ENCODE data around the gene ELF2. TPM values are rescaled to one million over a fixed set of nuclear protein-coding genes. Genes with fewer than 3 reads are reported as not detected.
A peak's percentile ranks its signal among the peaks of the same experiment; 100 is the strongest.

Gene ELF2
- total RNA-seq, 5 donors from 2014 or later (not counting 1 experiment from before 2014, with no cell fraction given) = 52.8 to 78.1 (median 54.0) TPM

- Mint-ChIP-seq H3K27me3 (no peaks in the 10 kb centered on the region), H3K4me3 (no peak overlapping the region), H3K9me3 (no peaks in the 10 kb centered on the region), H3K4me1 (no peaks in the 10 kb centered on the region), H3K36me3 (no peaks in the 10 kb centered on the region), H3K27ac (no peak overlapping the region)
- ATAC-seq (replicated peaks in 1 of 4) (no peak), DNase-seq (no peak)
- H3K4me1 ChIP-seq (ENCODE audit: control insufficient read depth in 1 of 2, extremely low read depth in 1 of 2, insufficient read depth in 2 of 2, low read length in 2 of 2) = no peaks in the 10 kb centered on the region
- peaks cover 0 to 10% of the 10 kb centered on the region in 2 experiments for H3K27me3 ChIP-seq (replicated peaks in 1 of 2; ENCODE audit: control insufficient read depth in 2 of 2, extremely low read depth in 1 of 2, insufficient read depth in 2 of 2, low read length in 1 of 2)
- no peaks in the 10 kb centered on the region for H3K9me3 ChIP-seq
- no peaks in the 10 kb centered on the region for H3K36me3 ChIP-seq (ENCODE audit: control insufficient read depth in 2 of 2, extremely low read depth in 1 of 2, insufficient read depth in 1 of 2, low read length in 1 of 2)
- WGBS (ENCODE audit: insufficient coverage) = 83% methylated on average over 1 of the region's 7 CpGs
- CTCF ChIA-PET = interaction anchor here (0.6 to 1.2 kb wide), 3 partner anchors 9 to 18 kb away, joined by 3 to 8 read pairs (median 3); no protein-coding TSS in a partner anchor
- no peak overlapping the region for H3K27ac ChIP-seq (ENCODE audit: low read length)
- H3K4me3 ChIP-seq (ENCODE audit: control insufficient read depth in 1 of 2, extremely low read depth in 1 of 2, low read length in 1 of 2) = no peak overlapping the region
- POLR2A ChIA-PET = no interaction called here
Observed at GRCh38 chr4:139189972-139190371, 13.0 kb upstream of the ELF2 start.

- Histone ChIP-seq H3K36me3 (ENCODE audit: control insufficient read depth in 2 of 2, extremely low read depth in 1 of 2, insufficient read depth in 1 of 2, low read length in 1 of 2) (no peaks in the 10 kb centered on the region), H3K27ac (ENCODE audit: low read length) (no peak overlapping the region), H3K4me3 (ENCODE audit: control insufficient read depth in 1 of 2, extremely low read depth in 1 of 2, low read length in 1 of 2) (no peak overlapping the region), H3K27me3 (replicated peaks in 1 of 2; ENCODE audit: control insufficient read depth in 2 of 2, extremely low read depth in 1 of 2, insufficient read depth in 2 of 2, low read length in 1 of 2) (peaks cover 0 to 10% of the 10 kb centered on the region in 2 experiments), H3K9me3 (no peaks in the 10 kb centered on the region), H3K4me1 (ENCODE audit: control insufficient read depth in 1 of 2, extremely low read depth in 1 of 2, insufficient read depth in 2 of 2, low read length in 2 of 2) (no peaks in the 10 kb centered on the region)
- Mint-ChIP-seq H3K27ac (no peak overlapping the region), H3K4me3 (no peak overlapping the region), H3K9me3 (no peaks in the 10 kb centered on the region), H3K36me3 (no peaks in the 10 kb centered on the region), H3K4me1 (no peaks in the 10 kb centered on the region), H3K27me3 (no peaks in the 10 kb centered on the region)
- ATAC-seq (replicated peaks in 1 of 4) (no peak), DNase-seq (no peak)
- ChIA-PET POLR2A (no interaction called here), CTCF (interaction anchor here in 1 of 2 donors (0.6 kb wide), 1 partner anchor 10 kb away, joined by 3 read pairs; no protein-coding TSS in a partner anchor)
- WGBS (ENCODE audit: insufficient coverage) = 67% methylated on average over 2 of the region's 2 CpGs
Observed at GRCh38 chr4:139189417-139189749, 12.4 kb upstream of the ELF2 start.

GRCh38 chr4:139188648-139189416 is 11.8 kb upstream of the ELF2 start:
- no peak overlapping the region for H3K27ac Mint-ChIP-seq
- WGBS (ENCODE audit: insufficient coverage) = 100% methylated on average over 1 of the region's 9 CpGs
- no peak for ATAC-seq (replicated peaks in 1 of 4)

DNA sequence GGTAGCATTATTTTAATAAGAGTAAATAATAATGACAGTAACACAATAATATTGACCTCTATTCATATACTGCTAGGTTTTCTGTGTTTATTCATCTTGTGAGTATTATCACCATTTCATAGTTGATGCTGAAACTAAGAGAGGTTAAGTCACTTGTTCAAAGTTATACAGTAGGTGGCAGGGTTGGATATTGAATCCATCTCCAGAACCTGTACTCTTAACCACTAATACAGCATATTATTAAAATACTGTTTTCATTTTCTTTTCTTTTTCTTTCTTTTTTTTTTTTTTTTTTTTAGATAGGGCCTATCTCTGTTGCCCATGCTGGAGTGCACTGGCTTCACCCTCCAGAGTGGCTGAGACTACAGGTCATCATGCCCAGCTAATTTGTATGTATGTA is 7.1 kb upstream of the ELF2 start:
- Histone ChIP-seq H3K27me3 (replicated peaks in 1 of 2; ENCODE audit: control insufficient read depth in 2 of 2, extremely low read depth in 1 of 2, insufficient read depth in 2 of 2, low read length in 1 of 2) (peaks cover 0 to 5% of the 10 kb centered on the region in 2 experiments), H3K4me3 (ENCODE audit: control insufficient read depth in 1 of 2, extremely low read depth in 1 of 2, low read length in 1 of 2) (no peak overlapping the region), H3K36me3 (ENCODE audit: control insufficient read depth in 2 of 2, extremely low read depth in 1 of 2, insufficient read depth in 1 of 2, low read length in 1 of 2) (no peaks in the 10 kb centered on the region), H3K27ac (ENCODE audit: low read length) (no peak overlapping the region), H3K9me3 (no peaks in the 10 kb centered on the region), H3K4me1 (ENCODE audit: control insufficient read depth in 1 of 2, extremely low read depth in 1 of 2, insufficient read depth in 2 of 2, low read length in 2 of 2) (no peaks in the 10 kb centered on the region)
- ATAC-seq (replicated peaks in 1 of 4) = no peak
- ChIA-PET POLR2A (no interaction called here), CTCF (no interaction called here)
- Mint-ChIP-seq H3K27me3 (no peaks in the 10 kb centered on the region), H3K36me3 (no peaks in the 10 kb centered on the region), H3K27ac (no peak overlapping the region), H3K9me3 (no peaks in the 10 kb centered on the region), H3K4me3 (no peak overlapping the region), H3K4me1 (no peaks in the 10 kb centered on the region)
- no peak for DNase-seq

More at GRCh38 chr4:139188648-139189416, 11.8 kb upstream of the ELF2 start:
- Mint-ChIP-seq H3K9me3 (no peaks in the 10 kb centered on the region), H3K27me3 (no peaks in the 10 kb centered on the region), H3K4me3 (no peak overlapping the region), H3K4me1 (no peaks in the 10 kb centered on the region), H3K36me3 (no peaks in the 10 kb centered on the region)
- Histone ChIP-seq H3K9me3 (no peaks in the 10 kb centered on the region), H3K27me3 (replicated peaks in 1 of 2; ENCODE audit: control insufficient read depth in 2 of 2, extremely low read depth in 1 of 2, insufficient read depth in 2 of 2, low read length in 1 of 2) (peaks cover 0 to 7% of the 10 kb centered on the region in 2 experiments), H3K4me3 (ENCODE audit: control insufficient read depth in 1 of 2, extremely low read depth in 1 of 2, low read length in 1 of 2) (no peak overlapping the region), H3K4me1 (ENCODE audit: control insufficient read depth in 1 of 2, extremely low read depth in 1 of 2, insufficient read depth in 2 of 2, low read length in 2 of 2) (no peaks in the 10 kb centered on the region), H3K27ac (ENCODE audit: low read length) (no peak overlapping the region), H3K36me3 (ENCODE audit: control insufficient read depth in 2 of 2, extremely low read depth in 1 of 2, insufficient read depth in 1 of 2, low read length in 1 of 2) (no peaks in the 10 kb centered on the region)
- ChIA-PET CTCF (interaction anchor here in 1 of 2 donors (0.6 kb wide), 1 partner anchor 113 kb away, joined by 5 read pairs; the partner anchor contains the start of gene NDUFC1), POLR2A (no interaction called here)
- no peak for DNase-seq

GRCh38 chr4:139177869-139178619 is 1.0 kb upstream of the ELF2 start:
- peak; percentile 70 to 93 (median 84) for DNase-seq
- Histone ChIP-seq H3K36me3 (ENCODE audit: control insufficient read depth in 2 of 2, extremely low read depth in 1 of 2, insufficient read depth in 1 of 2, low read length in 1 of 2) (no peaks in the 10 kb centered on the region), H3K4me1 (ENCODE audit: control insufficient read depth in 1 of 2, extremely low read depth in 1 of 2, insufficient read depth in 2 of 2, low read length in 2 of 2) (peaks cover 7 to 14% of the 10 kb centered on the region in 2 experiments), H3K9me3 (no peaks in the 10 kb centered on the region), H3K4me3 (ENCODE audit: control insufficient read depth in 1 of 2, extremely low read depth in 1 of 2, low read length in 1 of 2) (peak overlapping the region; percentile 65 to 92), H3K27ac (ENCODE audit: low read length) (peak overlapping the region; percentile 81), H3K27me3 (replicated peaks in 1 of 2; ENCODE audit: control insufficient read depth in 2 of 2, extremely low read depth in 1 of 2, insufficient read depth in 2 of 2, low read length in 1 of 2) (no peaks in the 10 kb centered on the region)
- Mint-ChIP-seq H3K4me1 (peaks cover 21 to 26% (median 25%) of the 10 kb centered on the region in 3 donors), H3K27ac (peak overlapping the region; percentile 91), H3K9me3 (no peaks in the 10 kb centered on the region), H3K4me3 (peak overlapping the region; percentile 82 to 88 (median 86)), H3K27me3 (no peaks in the 10 kb centered on the region), H3K36me3 (no peaks in the 10 kb centered on the region)
- under 1% methylated on average over 63 of the region's 70 CpGs for WGBS (ENCODE audit: insufficient coverage)
- ATAC-seq (replicated peaks in 1 of 4) = peak; percentile 78 to 82 (median 80)
- ChIA-PET CTCF (interaction anchor here in 1 of 2 donors (0.6 to 1.2 kb wide), 4 partner anchors 50 to 123 kb away, joined by 3 read pairs; partner anchors contain the start of gene NAA15), POLR2A (interaction anchor here (0.6 to 1.8 kb wide), 6 partner anchors 78 to 275 kb away, joined by 3 to 14 read pairs (median 9); partner anchors contain the start of genes NAA15 (in 1 of the 2) and NOCT (in 1 of the 2))

- H3K4me3 Mint-ChIP-seq = peak overlapping the region; percentile 84 to 88 (median 88)
- Histone ChIP-seq H3K36me3 (ENCODE audit: control insufficient read depth in 2 of 2, extremely low read depth in 1 of 2, insufficient read depth in 1 of 2, low read length in 1 of 2) (no peaks in the 10 kb centered on the region), H3K27ac (ENCODE audit: low read length) (peak overlapping the region; percentile 61), H3K9me3 (no peaks in the 10 kb centered on the region), H3K27me3 (replicated peaks in 1 of 2; ENCODE audit: control insufficient read depth in 2 of 2, extremely low read depth in 1 of 2, insufficient read depth in 2 of 2, low read length in 1 of 2) (no peaks in the 10 kb centered on the region), H3K4me3 (ENCODE audit: control insufficient read depth in 1 of 2, extremely low read depth in 1 of 2, low read length in 1 of 2) (peak overlapping the region; percentile 65 to 86), H3K4me1 (ENCODE audit: control insufficient read depth in 1 of 2, extremely low read depth in 1 of 2, insufficient read depth in 2 of 2, low read length in 2 of 2) (peaks cover 7 to 14% of the 10 kb centered on the region in 2 experiments)
- H3K27me3 Mint-ChIP-seq = no peaks in the 10 kb centered on the region
- no peaks in the 10 kb centered on the region for H3K9me3 Mint-ChIP-seq
- DNase-seq = peak; percentile 31 to 80 (median 58)
- peaks cover 32 to 33% (median 32%) of the 10 kb centered on the region in 3 donors for H3K4me1 Mint-ChIP-seq
- H3K36me3 Mint-ChIP-seq = no peaks in the 10 kb centered on the region
- under 1% methylated on average over 89 of the region's 89 CpGs for WGBS (ENCODE audit: insufficient coverage)
- peak; percentile 29 to 40 (median 34) for ATAC-seq (replicated peaks in 1 of 4)
- ChIA-PET POLR2A (interaction anchor here (0.6 to 1.8 kb wide), 6 partner anchors 57 to 383 kb away, joined by 3 to 14 read pairs (median 6); partner anchors contain the start of gene NAA15 (in 1 of the 2)), CTCF (no interaction called here)
- peak overlapping the region; percentile 59 to 82 for H3K27ac Mint-ChIP-seq
Observed at GRCh38 chr4:139176302-139177048, 543 bp downstream of the ELF2 start.
